Body of pancreas (tissue), 4 donors: ENCODE data around the gene SCIMP.
"Not testable (repeated sequence)": the region's sequence is repeated elsewhere in the genome, so short reads cannot be mapped to it uniquely, and the experiment has no call there.

Experiments used
- POLR2A ChIP-seq, 3 donors: fragments of 450-650 bp; IDR thresholded peaks; one replicate each; pipeline ENCODE4 v1.6.1; 2016; ENCODE audit warnings: antibody characterized with exemption in 3 of 3, mild to moderate bottlenecking in 2 of 3
- TF ChIP-seq, protein P1 (sequence below), 7 experiments: fragments of 450-650 bp in 4 of 7; fragments of 200-600 bp in 3 of 7; sonication (generic) in 3 of 7; IDR thresholded peaks; one replicate each; pipeline ENCODE4 v1.5.1; 2016 to 2019; ENCODE audit warnings: antibody characterized with exemption in 7 of 7

DNA sequence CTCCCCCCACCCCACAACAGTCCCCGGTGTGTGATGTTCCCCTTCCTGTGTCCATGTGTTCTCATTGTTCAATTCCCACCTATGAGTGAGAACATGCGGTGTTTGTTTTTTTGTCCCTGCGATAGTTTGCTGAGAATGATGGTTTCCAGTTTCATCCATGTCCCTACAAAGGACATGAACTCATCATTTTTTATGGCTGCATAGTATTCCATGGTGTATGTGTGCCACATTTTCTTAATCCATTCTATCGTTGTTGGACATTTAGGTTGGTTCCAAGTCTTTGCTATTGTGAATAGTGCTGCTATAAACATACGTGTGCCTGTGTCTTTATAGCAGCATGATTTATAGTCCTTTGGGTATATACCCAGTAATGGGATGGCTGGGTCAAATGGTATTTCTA, 17.1 kb downstream of the SCIMP start:
- TF ChIP-seq, protein P1, sequence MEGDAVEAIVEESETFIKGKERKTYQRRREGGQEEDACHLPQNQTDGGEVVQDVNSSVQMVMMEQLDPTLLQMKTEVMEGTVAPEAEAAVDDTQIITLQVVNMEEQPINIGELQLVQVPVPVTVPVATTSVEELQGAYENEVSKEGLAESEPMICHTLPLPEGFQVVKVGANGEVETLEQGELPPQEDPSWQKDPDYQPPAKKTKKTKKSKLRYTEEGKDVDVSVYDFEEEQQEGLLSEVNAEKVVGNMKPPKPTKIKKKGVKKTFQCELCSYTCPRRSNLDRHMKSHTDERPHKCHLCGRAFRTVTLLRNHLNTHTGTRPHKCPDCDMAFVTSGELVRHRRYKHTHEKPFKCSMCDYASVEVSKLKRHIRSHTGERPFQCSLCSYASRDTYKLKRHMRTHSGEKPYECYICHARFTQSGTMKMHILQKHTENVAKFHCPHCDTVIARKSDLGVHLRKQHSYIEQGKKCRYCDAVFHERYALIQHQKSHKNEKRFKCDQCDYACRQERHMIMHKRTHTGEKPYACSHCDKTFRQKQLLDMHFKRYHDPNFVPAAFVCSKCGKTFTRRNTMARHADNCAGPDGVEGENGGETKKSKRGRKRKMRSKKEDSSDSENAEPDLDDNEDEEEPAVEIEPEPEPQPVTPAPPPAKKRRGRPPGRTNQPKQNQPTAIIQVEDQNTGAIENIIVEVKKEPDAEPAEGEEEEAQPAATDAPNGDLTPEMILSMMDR (IDR thresholded peaks at IDR 0.05) = not testable (repeated sequence)
- not testable (repeated sequence) for TF ChIP-seq POLR2A (IDR thresholded peaks at IDR 0.05)
